Ovary (tissue), 9 donors: ENCODE results near the gene USF2. TPM values are rescaled to one million over a fixed set of nuclear protein-coding genes. Genes with fewer than 3 reads are reported as not detected.

Source experiments
- DNase-seq, 5 donors: peaks; one replicate each; pipeline ENCODE4 v3.0.0-alpha.2; 2019 to 2020
- H3K27ac ChIP-seq, 2 donors: fragments of 200-600 bp; one replicate each; pipeline versions ENCODE4 v1.5.1 to v1.8.0; 2019 to 2022
- H3K27me3 ChIP-seq: fragments of 200-600 bp; one replicate; pipeline ENCODE4 v1.8.0; 2022
- H3K36me3 ChIP-seq: fragments of 200-600 bp; sonication (generic); one replicate; pipeline ENCODE4 v1.5.1; 2019
- H3K4me1 ChIP-seq: one replicate; pipeline ENCODE4 v1.8.1; 2013; ENCODE audit warnings: mild to moderate bottlenecking, moderate library complexity; ENCODE audit not compliant: insufficient read depth
- H3K4me3 ChIP-seq: fragments of 200-600 bp; sonication (generic); one replicate; pipeline ENCODE4 v1.5.1; 2017
- H3K9me3 ChIP-seq, 2 donors: fragments of 200-600 bp in 1 of 2; sonication (generic) in 1 of 2; one replicate each; pipeline versions ENCODE4 v1.5.1 to v1.8.1; 2013 to 2019; ENCODE audit warnings: mild to moderate bottlenecking in 1 of 2, moderate library complexity in 1 of 2
- EP300 ChIP-seq: sonication (generic); formaldehyde crosslinking; IDR thresholded peaks from one replicate; pipeline ENCODE4 v1.6.1; 2017; ENCODE audit warnings: antibody characterized with exemption
- POLR2A ChIP-seq: fragments of 450-650 bp; IDR thresholded peaks from one replicate; pipeline ENCODE4 v1.6.1; 2017; ENCODE audit warnings: antibody characterized with exemption, mild to moderate bottlenecking, moderate library complexity
- WGBS, 3 donors: extraction: QIAGEN DNeasy Blood & Tissue Kit in 1 of 3; methylation state at CpG; one replicate each; pipeline versions ENCODE4 v1.1.5 to v1.1.7; 2013 to 2017; 5-methylcytosine and 5-hydroxymethylcytosine counted together
- intact Hi-C, 4 donors: fragments of 100-400 bp; cut with DNase I; formaldehyde crosslinking; loops; one replicate each; pipeline versions ENCODE4 v1.11.0 to v1.15.1; 2022 to 2023
- polyA plus RNA-seq, 2 donors: library from polyadenylated mRNA; stranded (reverse); fragments of 200-250 nt in 1 of 2; fragments of 350-450 nt in 1 of 2; fragmentation: Illumina TruSeq in 1 of 2; extraction: RNeasy Lipid Tissue Mini Kit (QIAGEN cat#74804) in 1 of 2; gene quantifications; one replicate each; pipeline ENCODE4 v1.2.3, GENCODE V29; 2013 to 2014
- total RNA-seq, 7 donors: library from RNA; depleted of rRNA in 2 of 7; stranded (reverse); fragments of >200 nt in 2 of 7; fragmentation: NEBNext Ultra II Directional in 3 of 7; extraction: Animal tissue kit (Norgen Biotek cat#: 25700) in 3 of 7; gene quantifications; one replicate each; pipeline versions ENCODE4 v1.1.0 to v1.2.4, GENCODE V29; 2016 to 2023
- TF ChIP-seq, protein P1 (sequence below), 3 donors: fragments of 450-650 bp in 2 of 3; fragments of 200-600 bp in 1 of 3; IDR thresholded peaks; one replicate each; pipeline versions ENCODE4 v1.5.1 to v1.8.0; 2016 to 2022; ENCODE audit warnings: antibody characterized with exemption in 3 of 3, mild to moderate bottlenecking in 1 of 3
- donor health status: DM: no; HTN: no; CAD: no; lungs with moderate emphysema.
- donor health status: DM: no; HTN: no; CAD: no.
- donor health status: Bipolar disorder and iron deficiency.
- donor health status: DM: yes; HTN: yes; CAD: no.
- donor health status: DM: no; HTN: no; CAD: no.
- donor health status: DM: yes; HTN: yes; CAD: no.

USF2 gene
- total and polyA plus RNA-seq, 9 donors = 105 to 218 (median 159) TPM

- DNase-seq = no peak
- TF ChIP-seq, protein P1, sequence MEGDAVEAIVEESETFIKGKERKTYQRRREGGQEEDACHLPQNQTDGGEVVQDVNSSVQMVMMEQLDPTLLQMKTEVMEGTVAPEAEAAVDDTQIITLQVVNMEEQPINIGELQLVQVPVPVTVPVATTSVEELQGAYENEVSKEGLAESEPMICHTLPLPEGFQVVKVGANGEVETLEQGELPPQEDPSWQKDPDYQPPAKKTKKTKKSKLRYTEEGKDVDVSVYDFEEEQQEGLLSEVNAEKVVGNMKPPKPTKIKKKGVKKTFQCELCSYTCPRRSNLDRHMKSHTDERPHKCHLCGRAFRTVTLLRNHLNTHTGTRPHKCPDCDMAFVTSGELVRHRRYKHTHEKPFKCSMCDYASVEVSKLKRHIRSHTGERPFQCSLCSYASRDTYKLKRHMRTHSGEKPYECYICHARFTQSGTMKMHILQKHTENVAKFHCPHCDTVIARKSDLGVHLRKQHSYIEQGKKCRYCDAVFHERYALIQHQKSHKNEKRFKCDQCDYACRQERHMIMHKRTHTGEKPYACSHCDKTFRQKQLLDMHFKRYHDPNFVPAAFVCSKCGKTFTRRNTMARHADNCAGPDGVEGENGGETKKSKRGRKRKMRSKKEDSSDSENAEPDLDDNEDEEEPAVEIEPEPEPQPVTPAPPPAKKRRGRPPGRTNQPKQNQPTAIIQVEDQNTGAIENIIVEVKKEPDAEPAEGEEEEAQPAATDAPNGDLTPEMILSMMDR (IDR thresholded peaks at IDR 0.05) = no peak
- no peak for TF ChIP-seq POLR2A
- no peak for TF ChIP-seq EP300
- no peaks in the 10 kb centered on the region for H3K27me3 ChIP-seq
- intact Hi-C loops = loop anchor here in 2 of 4 donors (2.0 to 5.0 kb wide), 2 partner anchors 28 to 34 kb away; no protein-coding TSS in a partner anchor
- H3K4me3 ChIP-seq = no peak overlapping the region
- 84 to 92% (median 91%) methylated on average over 20 of the region's 20 CpGs for WGBS, 3 donors
- no peaks in the 10 kb centered on the region for H3K36me3 ChIP-seq
- H3K27ac ChIP-seq = peak overlapping the region in 1 of 2 donors; percentile 91
- peaks cover 29% of the 10 kb centered on the region for H3K4me1 ChIP-seq
- H3K9me3 ChIP-seq = no peaks in the 10 kb centered on the region
These were observed 37.9 kb downstream of the USF2 start for GRCh38 chr19:35306473-35307246.

DNA sequence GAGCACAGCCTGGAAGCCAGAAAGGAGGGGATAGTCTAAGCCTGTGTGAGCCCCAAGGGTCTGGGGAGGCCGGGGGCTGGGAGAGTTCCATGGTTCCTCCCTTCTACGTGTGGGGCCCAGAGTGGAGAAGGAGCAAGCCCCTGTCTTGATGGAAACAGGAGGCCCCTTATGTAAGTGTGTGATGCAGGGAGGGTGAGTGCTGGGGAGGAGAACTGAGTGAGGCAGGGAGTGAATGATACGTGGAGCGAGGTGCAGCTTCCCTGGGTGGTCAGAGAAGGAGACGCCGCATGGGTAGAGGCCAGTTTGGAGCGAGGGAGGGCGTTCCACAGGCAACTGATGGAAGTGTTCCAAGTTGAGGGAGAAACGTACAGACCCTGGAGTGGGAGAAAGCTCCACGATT, 39.2 kb downstream of the USF2 start:
- 11 to 21% (median 18%) methylated on average over 10 of the region's 10 CpGs for WGBS, 3 donors
- Histone ChIP-seq H3K27me3 (no peaks in the 10 kb centered on the region), H3K9me3 (no peaks in the 10 kb centered on the region), H3K36me3 (no peaks in the 10 kb centered on the region), H3K4me3 (no peak overlapping the region), H3K4me1 (peaks cover 33% of the 10 kb centered on the region), H3K27ac (peak overlapping the region; percentile 52 to 91)
- intact Hi-C loops = loop anchor here in 2 of 4 donors (2.0 to 5.0 kb wide), 2 partner anchors 29 to 36 kb away; no protein-coding TSS in a partner anchor
- peak; percentile 47 to 75 (median 61) for DNase-seq
- TF ChIP-seq EP300 = no peak

- intact Hi-C loops = loop anchor here in 1 of 4 donors (5.0 kb wide), 1 partner anchor 37 kb away; no protein-coding TSS in a partner anchor
- Histone ChIP-seq H3K27ac (peak overlapping the region in 1 of 2 donors; percentile 91), H3K36me3 (no peaks in the 10 kb centered on the region), H3K27me3 (no peaks in the 10 kb centered on the region), H3K4me3 (no peak overlapping the region), H3K4me1 (peaks cover 35% of the 10 kb centered on the region), H3K9me3 (no peaks in the 10 kb centered on the region)
- TF ChIP-seq, protein P1 (IDR thresholded peaks at IDR 0.05) = no peak
- TF ChIP-seq EP300 = no peak
- no peak for TF ChIP-seq POLR2A
- DNase-seq = peak in 1 of 5 donors; percentile 26
- WGBS, 3 donors = 26 to 39% (median 30%) methylated on average over 7 of the region's 7 CpGs
These were observed 40.1 kb downstream of the USF2 start for GRCh38 chr19:35308910-35309309.

- 6 to 19% (median 7%) methylated on average over 21 to 47 of the region's 47 CpGs for WGBS, 3 donors
- Histone ChIP-seq H3K9me3 (no peaks in the 10 kb centered on the region), H3K4me1 (peaks cover 35% of the 10 kb centered on the region), H3K27ac (peak overlapping the region; percentile 75 to 91), H3K36me3 (no peaks in the 10 kb centered on the region), H3K27me3 (no peaks in the 10 kb centered on the region), H3K4me3 (peak overlapping the region; percentile 36)
- DNase-seq = peak; percentile 91 to 96 (median 93)
- intact Hi-C loops = loop anchor here in 3 of 4 donors (2.0 to 5.0 kb wide), 2 partner anchors 37 to 39 kb away; no protein-coding TSS in a partner anchor
- TF ChIP-seq, protein P1 (IDR thresholded peaks at IDR 0.05) = no peak
- TF ChIP-seq POLR2A = no peak
- TF ChIP-seq EP300 = no peak
These were observed 40.9 kb downstream of the USF2 start for GRCh38 chr19:35309481-35310279.
